ENCODE results near the gene MYO1C.
A peak's percentile ranks its signal among the peaks of the same experiment; 100 is the strongest.

Gene MYO1C

DNA sequence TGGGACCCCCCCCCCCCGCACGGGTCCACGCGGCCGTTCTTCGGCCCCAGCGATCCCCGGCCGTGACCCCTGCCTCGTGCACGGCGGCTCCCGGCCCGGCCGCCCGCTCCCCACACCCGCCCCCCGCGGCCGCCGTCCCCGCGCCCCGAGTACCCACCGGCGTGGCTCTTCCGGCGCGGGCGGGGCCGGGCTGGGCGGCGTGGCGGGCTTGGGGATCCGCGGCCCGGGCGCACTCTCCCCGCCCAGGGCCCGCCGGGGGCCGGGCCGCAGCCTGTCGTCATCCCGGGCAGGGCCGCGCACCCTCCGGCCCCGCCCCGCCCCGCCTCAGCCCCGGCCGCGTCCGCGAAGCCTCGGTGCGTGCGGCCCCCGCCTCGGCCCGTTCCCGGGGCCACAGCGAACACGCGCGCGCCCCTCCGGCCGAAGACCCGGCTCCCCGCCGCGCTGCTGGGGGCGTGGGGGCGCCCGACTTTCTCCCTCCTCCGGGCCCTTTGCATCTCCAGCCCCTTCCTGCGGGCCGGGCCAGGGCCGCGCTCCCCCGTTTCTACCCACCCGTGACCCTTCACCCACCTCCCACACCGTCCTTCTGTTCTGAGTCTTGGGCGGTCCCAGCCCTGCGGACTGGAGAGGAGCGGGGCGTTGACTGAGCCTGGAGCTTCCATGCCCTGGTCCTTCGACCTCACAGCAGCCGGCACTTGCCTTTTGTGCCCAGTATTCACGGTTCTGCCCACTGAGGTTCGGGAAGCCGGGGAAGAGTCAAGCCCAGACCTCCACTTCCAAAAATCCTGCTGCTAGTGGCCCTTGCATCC is 840 bp downstream of the MYO1C start:
- H3K4ac ChIP-seq (ENCODE audit: low read depth in 1 of 2, low read length in 2 of 2) = peak overlapping the region; percentile 61 to 63
- no peak overlapping the region for H3K27ac ChIP-seq (ENCODE audit: low read length, poor library complexity, severe bottlenecking)
- 3% methylated on average over 73 of the region's 94 CpGs for WGBS
- H2AFZ ChIP-seq (ENCODE audit: low read depth, low read length) = peak overlapping the region; percentile 34
- peak; percentile 57 for DNase-seq
- H4K91ac ChIP-seq (ENCODE audit: low read length) = peak overlapping the region; percentile 92
- H2BK5ac ChIP-seq (ENCODE audit: low read depth, low read length, poor library complexity, severe bottlenecking) = no peak overlapping the region
- H4K8ac ChIP-seq (ENCODE audit: low read length) = peak overlapping the region; percentile 93
- peak overlapping the region; percentile 70 to 87 for H3K4me3 ChIP-seq (ENCODE audit: insufficient read depth in 1 of 2, low read depth in 1 of 2, low read length in 2 of 2)
- peak overlapping the region in 1 of 2 experiments; percentile 83 for H3K14ac ChIP-seq (ENCODE audit: low read length in 2 of 2)
- no peak overlapping the region for H3K23ac ChIP-seq (ENCODE audit: low read length in 2 of 2)
- H3K18ac ChIP-seq (ENCODE audit: low read depth in 1 of 2, low read length in 2 of 2) = peak overlapping the region; percentile 82 to 92
- H2BK12ac ChIP-seq (ENCODE audit: low read length in 2 of 2) = peak overlapping the region; percentile 38 to 89
- H2AK5ac ChIP-seq (ENCODE audit: low read length, severe bottlenecking) = peak overlapping the region; percentile 47
- H3K36me3 ChIP-seq (ENCODE audit: control insufficient read depth in 1 of 2, insufficient read depth in 2 of 2, low read depth in 1 of 2, low read length in 2 of 2) = peaks cover 17 to 23% of the 10 kb centered on the region in 2 experiments
- H3K4me2 ChIP-seq (ENCODE audit: low read length, poor library complexity, severe bottlenecking) = peak overlapping the region; percentile 92
- H3K79me1 ChIP-seq (replicated peaks; ENCODE audit: low read length, poor library complexity, severe bottlenecking) = peaks cover 2% of the 10 kb centered on the region
- H3K9me3 ChIP-seq (ENCODE audit: control insufficient read depth, low read length) = no peaks in the 10 kb centered on the region
- no peaks in the 10 kb centered on the region for H3K27me3 ChIP-seq (ENCODE audit: control insufficient read depth in 1 of 2, insufficient read depth in 1 of 2, low read length in 2 of 2)
- peaks cover 49% of the 10 kb centered on the region for H3K4me1 ChIP-seq (ENCODE audit: control insufficient read depth, insufficient read depth, low read depth, low read length)
- H3K9ac ChIP-seq (ENCODE audit: low read length) = peak overlapping the region; percentile 87
- H2BK120ac ChIP-seq (ENCODE audit: low read depth, low read length) = peak overlapping the region; percentile 85
- H2BK15ac ChIP-seq (ENCODE audit: low read depth, poor library complexity, severe bottlenecking) = peak overlapping the region; percentile 68

DNA sequence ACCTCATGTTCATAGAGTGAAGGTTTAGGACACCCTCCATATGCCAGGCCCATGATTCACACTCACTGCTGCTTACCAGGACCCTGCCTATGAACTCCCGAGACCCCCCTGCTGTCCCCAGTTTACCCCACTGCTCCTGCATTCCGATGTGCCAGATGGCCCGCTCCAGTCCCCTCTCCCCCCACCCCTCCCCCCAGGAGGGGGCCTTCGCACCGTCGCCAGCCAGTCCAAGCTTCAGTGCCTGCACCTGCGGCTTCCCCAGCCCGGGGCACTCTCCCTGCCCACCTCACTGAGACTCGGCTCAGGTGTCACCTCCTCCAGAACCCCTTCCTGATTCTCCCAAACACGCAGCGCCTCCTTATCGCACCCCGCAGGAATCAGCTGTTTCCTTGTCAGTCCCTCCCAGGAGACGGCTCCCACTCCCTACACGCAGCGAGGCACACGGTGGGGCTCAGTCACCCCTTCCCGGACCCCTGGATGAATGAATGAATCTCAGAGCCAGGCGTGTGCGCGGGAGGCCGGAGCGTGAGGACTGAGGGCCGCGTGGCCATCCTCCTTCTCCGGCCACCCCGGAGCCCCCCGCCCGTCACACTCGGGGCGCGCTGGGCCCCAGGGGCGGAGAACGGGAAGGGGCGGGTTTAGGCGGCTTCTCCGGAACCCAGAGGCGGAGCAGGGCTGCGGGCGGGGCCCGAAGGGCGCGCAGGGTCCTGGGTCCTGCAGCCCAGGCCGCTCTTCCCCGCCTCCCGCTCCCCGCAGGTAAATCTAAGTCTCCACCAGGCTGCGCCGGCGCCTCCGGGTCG is 1.6 kb downstream of the MYO1C start:
- Histone ChIP-seq H3K14ac (ENCODE audit: low read length in 2 of 2) (no peak overlapping the region), H2AK5ac (ENCODE audit: low read length, severe bottlenecking) (no peak overlapping the region), H4K91ac (ENCODE audit: low read length) (peak overlapping the region; percentile 89), H3K79me1 (replicated peaks; ENCODE audit: low read length, poor library complexity, severe bottlenecking) (peaks cover 4% of the 10 kb centered on the region), H3K9me3 (ENCODE audit: control insufficient read depth, low read length) (no peaks in the 10 kb centered on the region), H3K4me3 (ENCODE audit: insufficient read depth in 1 of 2, low read depth in 1 of 2, low read length in 2 of 2) (peak overlapping the region; percentile 70 to 87), H3K18ac (ENCODE audit: low read depth in 1 of 2, low read length in 2 of 2) (peak overlapping the region; percentile 82 to 91), H3K36me3 (ENCODE audit: control insufficient read depth in 1 of 2, insufficient read depth in 2 of 2, low read depth in 1 of 2, low read length in 2 of 2) (peaks cover 9 to 15% of the 10 kb centered on the region in 2 experiments), H3K27me3 (ENCODE audit: control insufficient read depth in 1 of 2, insufficient read depth in 1 of 2, low read length in 2 of 2) (no peaks in the 10 kb centered on the region), H3K4ac (ENCODE audit: low read depth in 1 of 2, low read length in 2 of 2) (peak overlapping the region in 1 of 2 experiments; percentile 54), H3K4me2 (ENCODE audit: low read length, poor library complexity, severe bottlenecking) (peak overlapping the region; percentile 92), H2BK15ac (ENCODE audit: low read depth, poor library complexity, severe bottlenecking) (peak overlapping the region; percentile 89), H4K8ac (ENCODE audit: low read length) (peak overlapping the region; percentile 61), H2BK5ac (ENCODE audit: low read depth, low read length, poor library complexity, severe bottlenecking) (peak overlapping the region; percentile 63), H3K23ac (ENCODE audit: low read length in 2 of 2) (no peak overlapping the region), H2AFZ (ENCODE audit: low read depth, low read length) (no peak overlapping the region), H2BK12ac (ENCODE audit: low read length in 2 of 2) (peak overlapping the region in 1 of 2 experiments; percentile 49), H2BK120ac (ENCODE audit: low read depth, low read length) (peak overlapping the region; percentile 54), H3K27ac (ENCODE audit: low read length, poor library complexity, severe bottlenecking) (peak overlapping the region; percentile 40), H3K4me1 (ENCODE audit: control insufficient read depth, insufficient read depth, low read depth, low read length) (peaks cover 53% of the 10 kb centered on the region), H3K9ac (ENCODE audit: low read length) (peak overlapping the region; percentile 87)
- DNase-seq = peak; percentile 65
- 3% methylated on average over 27 of the region's 52 CpGs for WGBS

DNA sequence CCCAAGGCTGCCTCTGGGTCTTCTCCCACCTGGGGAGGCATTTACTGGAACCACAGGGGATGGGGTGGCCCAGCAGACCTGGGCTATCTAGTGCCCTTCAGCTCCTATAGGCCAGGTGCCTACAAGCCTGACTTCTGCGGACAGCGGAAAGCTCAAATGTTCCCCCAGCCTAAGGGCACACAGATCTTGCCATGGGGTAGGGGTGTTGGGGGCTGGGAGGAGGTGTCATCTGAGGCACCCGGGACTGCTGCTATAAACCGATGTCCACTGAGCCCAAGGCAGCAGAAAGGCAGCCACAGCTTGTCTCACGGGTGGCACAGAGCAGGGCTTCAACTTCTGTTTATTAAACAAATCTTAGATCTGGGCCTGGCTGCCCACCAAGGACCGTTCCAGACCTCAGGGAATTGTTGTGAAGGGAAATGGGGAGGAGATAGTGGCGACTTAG is 3.6 kb downstream of the MYO1C start:
- peak overlapping the region; percentile 10 for H4K8ac ChIP-seq (ENCODE audit: low read length)
- H3K4me3 ChIP-seq (ENCODE audit: insufficient read depth in 1 of 2, low read depth in 1 of 2, low read length in 2 of 2) = peak overlapping the region in 1 of 2 experiments; percentile 73
- H2BK5ac ChIP-seq (ENCODE audit: low read depth, low read length, poor library complexity, severe bottlenecking) = no peak overlapping the region
- H2BK15ac ChIP-seq (ENCODE audit: low read depth, poor library complexity, severe bottlenecking) = peak overlapping the region; percentile 1
- no peak overlapping the region for H2BK12ac ChIP-seq (ENCODE audit: low read length in 2 of 2)
- no peak overlapping the region for H3K4me2 ChIP-seq (ENCODE audit: low read length, poor library complexity, severe bottlenecking)
- peak overlapping the region; percentile 87 for H2AK5ac ChIP-seq (ENCODE audit: low read length, severe bottlenecking)
- peak overlapping the region; percentile 52 for H2BK120ac ChIP-seq (ENCODE audit: low read depth, low read length)
- no peak overlapping the region for H2AFZ ChIP-seq (ENCODE audit: low read depth, low read length)
- peak overlapping the region; percentile 82 for H3K27ac ChIP-seq (ENCODE audit: low read length, poor library complexity, severe bottlenecking)
- peak overlapping the region; percentile 6 to 85 for H3K18ac ChIP-seq (ENCODE audit: low read depth in 1 of 2, low read length in 2 of 2)
- no peak overlapping the region for H3K23ac ChIP-seq (ENCODE audit: low read length in 2 of 2)
- H3K14ac ChIP-seq (ENCODE audit: low read length in 2 of 2) = no peak overlapping the region
- H3K27me3 ChIP-seq (ENCODE audit: control insufficient read depth in 1 of 2, insufficient read depth in 1 of 2, low read length in 2 of 2) = no peaks in the 10 kb centered on the region
- DNase-seq = peak; percentile 18
- peak overlapping the region; percentile 41 for H4K91ac ChIP-seq (ENCODE audit: low read length)
- peaks cover 11% of the 10 kb centered on the region for H3K79me1 ChIP-seq (replicated peaks; ENCODE audit: low read length, poor library complexity, severe bottlenecking)
- H3K4me1 ChIP-seq (ENCODE audit: control insufficient read depth, insufficient read depth, low read depth, low read length) = peaks cover 55% of the 10 kb centered on the region
- H3K9me3 ChIP-seq (ENCODE audit: control insufficient read depth, low read length) = no peaks in the 10 kb centered on the region
- peaks cover 3 to 5% of the 10 kb centered on the region in 2 experiments for H3K36me3 ChIP-seq (ENCODE audit: control insufficient read depth in 1 of 2, insufficient read depth in 2 of 2, low read depth in 1 of 2, low read length in 2 of 2)
- WGBS = 71% methylated on average over 7 of the region's 7 CpGs
- peak overlapping the region in 1 of 2 experiments; percentile 93 for H3K4ac ChIP-seq (ENCODE audit: low read depth in 1 of 2, low read length in 2 of 2)
- peak overlapping the region; percentile 82 for H3K9ac ChIP-seq (ENCODE audit: low read length)

All from mesenchymal stem cell (in vitro differentiated cells and primary cell).